Adipocyte (in vitro differentiated cells): Measurements from ENCODE around the gene HIBCH.

Experiments
- DNase-seq: peaks from one replicate; pipeline ENCODE4 v3.0.0-alpha.2; 2015; ENCODE audit warnings: low read depth
- H3K27me3 ChIP-seq: replicated peaks from 2 replicates; pipeline ENCODE4 v1.7.0; 2013; ENCODE audit warnings: mild to moderate bottlenecking, low read length, moderate library complexity; ENCODE audit not compliant: control insufficient read depth, insufficient read depth
- H3K36me3 ChIP-seq: 2 replicates; pipeline ENCODE4 v1.7.0; 2013; ENCODE audit warnings: low read length, mild to moderate bottlenecking, moderate library complexity; ENCODE audit not compliant: control insufficient read depth, insufficient read depth, severe bottlenecking
- H3K4me1 ChIP-seq: 2 replicates; pipeline ENCODE4 v1.7.0; 2013; ENCODE audit warnings: mild to moderate bottlenecking, low read length, moderate library complexity; ENCODE audit not compliant: control insufficient read depth, insufficient read depth
- H3K4me3 ChIP-seq: 2 replicates; pipeline ENCODE4 v1.7.0; 2013; ENCODE audit warnings: mild to moderate bottlenecking, low read length, moderate library complexity
- H3K9ac ChIP-seq: 2 replicates; pipeline ENCODE4 v1.7.0; 2013; ENCODE audit warnings: mild to moderate bottlenecking, low read length, moderate library complexity
- H3K9me3 ChIP-seq: 2 replicates; pipeline ENCODE4 v1.7.0; 2013; ENCODE audit warnings: mild to moderate bottlenecking, low read length, moderate library complexity; ENCODE audit not compliant: control insufficient read depth

Gene HIBCH

DNA sequence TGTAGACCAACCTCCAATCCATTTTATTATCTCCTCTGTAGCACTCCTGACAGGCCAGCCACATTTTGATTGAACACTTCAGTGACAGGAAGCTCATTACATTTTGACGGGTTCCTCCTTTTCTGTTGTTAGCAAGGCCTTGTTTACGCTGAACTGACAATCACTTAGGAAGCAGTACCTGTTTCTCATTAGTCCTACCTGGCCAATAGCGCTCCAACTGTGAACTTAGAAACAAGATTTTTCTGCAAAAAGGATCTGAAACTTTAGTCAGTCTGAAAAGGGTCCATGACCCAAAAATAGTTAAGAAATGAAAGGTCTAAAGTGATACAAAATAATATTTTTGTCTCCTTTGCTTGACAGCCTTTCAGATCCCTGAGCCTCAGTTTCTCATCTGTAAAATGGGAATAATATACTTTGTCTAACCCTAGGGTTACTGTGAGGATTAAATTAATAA, 137.5 kb downstream of the HIBCH start:
- Histone ChIP-seq H3K9me3 (no peaks in the 10 kb centered on the region), H3K4me1 (peaks cover 45% of the 10 kb centered on the region)
- no peak for DNase-seq

DNA sequence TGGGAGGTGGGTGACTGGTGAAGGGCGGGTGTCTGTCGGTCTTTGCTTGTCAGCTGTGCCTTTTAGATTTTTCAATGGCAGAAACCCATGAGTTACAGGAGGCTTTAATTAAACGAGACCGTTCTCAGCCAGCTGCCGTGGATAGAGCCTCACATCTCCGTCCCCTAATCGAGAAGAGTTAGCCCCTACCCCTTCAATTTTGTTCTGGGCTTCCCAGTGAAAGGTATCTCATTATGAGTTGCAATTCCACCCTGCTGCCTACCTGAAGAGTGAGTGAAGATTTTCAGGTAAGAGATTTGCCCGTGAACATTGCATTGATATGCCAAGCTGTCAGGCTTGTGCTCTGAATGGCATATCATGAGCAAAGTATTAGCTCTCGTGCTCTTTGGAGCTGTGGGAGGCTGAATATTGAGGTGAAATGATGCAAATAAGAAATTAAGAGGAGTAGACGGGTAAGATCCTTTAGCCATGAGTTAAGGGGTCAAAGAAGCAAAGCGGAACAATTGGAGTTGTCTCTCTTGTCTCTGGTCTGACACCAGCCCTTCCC, 138.4 kb downstream of the HIBCH start:
- H3K36me3 ChIP-seq: no peaks in the 10 kb centered on the region
- no peak for DNase-seq
- H3K9ac ChIP-seq: peak overlapping the region; percentile 83
- peak overlapping the region; percentile 85 for H3K4me3 ChIP-seq
- no peaks in the 10 kb centered on the region for H3K9me3 ChIP-seq
- peaks cover 40% of the 10 kb centered on the region for H3K4me1 ChIP-seq
- no peaks in the 10 kb centered on the region for H3K27me3 ChIP-seq

More for the DNA sequence above, 137.5 kb downstream of the HIBCH start:
- H3K9ac ChIP-seq: no peak overlapping the region
- H3K36me3 ChIP-seq: no peaks in the 10 kb centered on the region
- H3K27me3 ChIP-seq: no peaks in the 10 kb centered on the region
- H3K4me3 ChIP-seq: peak overlapping the region; percentile 85

DNA sequence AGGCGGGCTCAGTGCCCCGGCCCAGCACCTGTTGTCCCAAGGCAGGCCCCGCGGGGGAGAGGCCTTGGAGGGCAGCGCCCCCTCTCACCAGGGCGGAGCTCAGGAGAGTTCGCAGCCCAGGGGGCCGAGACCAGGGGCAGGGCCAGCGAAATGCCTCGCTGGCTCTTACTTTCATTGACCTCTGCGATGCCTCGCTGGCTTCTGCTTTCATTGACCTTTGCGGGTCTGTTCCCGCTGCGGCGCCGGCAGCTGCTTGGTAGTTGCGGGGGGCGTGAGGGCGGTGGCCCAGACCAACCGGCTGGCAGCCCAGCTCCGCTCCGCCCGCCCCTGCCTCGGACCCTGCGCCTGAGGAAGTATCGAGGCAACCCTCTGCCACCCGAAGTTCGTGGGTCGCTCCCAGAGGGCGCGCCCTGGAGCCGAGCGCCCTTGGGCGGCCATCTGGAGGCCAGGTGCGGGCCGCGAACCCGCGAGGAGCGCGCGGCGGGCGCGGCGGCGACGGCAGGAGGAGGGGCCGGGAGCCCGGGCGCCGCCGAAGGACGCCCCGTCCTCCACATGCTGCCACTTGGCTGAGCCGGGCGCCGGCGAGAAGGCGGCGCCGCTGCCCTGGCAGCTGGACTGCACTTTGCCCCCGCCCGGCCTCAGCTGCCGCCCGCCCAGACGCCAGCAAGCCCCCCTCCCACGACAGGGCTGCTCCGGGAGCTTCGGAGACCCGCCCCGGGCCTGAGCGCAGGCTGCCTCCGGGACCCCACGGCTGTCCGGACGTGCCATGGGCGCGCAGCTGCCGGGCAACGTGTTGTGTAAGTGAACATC, 139.1 kb downstream of the HIBCH start:
- H3K4me3 ChIP-seq: peak overlapping the region; percentile 85
- DNase-seq: peak; percentile 61

GRCh38 chr2:190179754-190180312, 139.8 kb downstream of the HIBCH start:
- no peak for DNase-seq
- Histone ChIP-seq H3K9ac (peak overlapping the region; percentile 83), H3K4me3 (peak overlapping the region; percentile 85), H3K27me3 (no peaks in the 10 kb centered on the region), H3K4me1 (peaks cover 38% of the 10 kb centered on the region), H3K9me3 (no peaks in the 10 kb centered on the region), H3K36me3 (no peaks in the 10 kb centered on the region)

More for the DNA sequence above, 139.1 kb downstream of the HIBCH start:
- H3K9ac ChIP-seq: peak overlapping the region; percentile 83
- H3K36me3 ChIP-seq: no peaks in the 10 kb centered on the region
- H3K4me1 ChIP-seq: peaks cover 38% of the 10 kb centered on the region
- H3K9me3 ChIP-seq: no peaks in the 10 kb centered on the region
- H3K27me3 ChIP-seq: no peaks in the 10 kb centered on the region

DNA sequence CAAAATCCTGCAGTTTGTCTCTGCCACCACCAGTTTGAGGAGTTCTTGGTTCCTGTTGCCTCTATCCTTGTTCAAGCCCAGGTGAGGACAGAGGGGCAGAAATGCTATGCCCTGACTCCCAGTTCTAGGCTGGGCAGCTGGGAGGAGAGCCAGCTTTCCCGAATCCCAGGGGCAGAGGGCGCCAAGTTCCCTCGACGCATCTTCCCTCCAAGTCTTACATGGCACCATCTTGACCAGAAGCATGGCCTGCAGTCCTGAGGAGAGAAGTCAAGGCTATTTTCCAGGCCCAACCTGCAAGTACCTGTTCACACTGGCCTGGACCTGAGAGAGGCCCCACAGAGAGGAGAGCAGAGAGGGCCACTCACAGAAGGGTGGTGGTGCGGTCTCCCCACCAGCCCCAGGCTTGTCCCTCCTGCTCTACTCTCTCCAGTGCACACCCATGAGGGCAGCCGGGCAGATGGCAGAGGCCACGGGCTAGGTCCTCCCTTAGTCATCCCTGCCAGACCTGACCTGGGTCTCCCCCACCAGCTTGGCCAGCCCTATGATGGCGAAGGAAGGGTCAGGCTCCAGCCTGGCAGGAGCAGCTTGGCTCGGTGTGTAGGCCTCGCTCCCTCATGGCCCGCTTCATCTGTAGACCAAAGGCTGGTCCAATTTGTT, 141.4 kb downstream of the HIBCH start:
- no peaks in the 10 kb centered on the region for H3K36me3 ChIP-seq
- no peak for DNase-seq
- no peaks in the 10 kb centered on the region for H3K9me3 ChIP-seq
- peaks cover 24% of the 10 kb centered on the region for H3K4me1 ChIP-seq
- no peak overlapping the region for H3K9ac ChIP-seq
- no peak overlapping the region for H3K4me3 ChIP-seq
- no peaks in the 10 kb centered on the region for H3K27me3 ChIP-seq

DNA sequence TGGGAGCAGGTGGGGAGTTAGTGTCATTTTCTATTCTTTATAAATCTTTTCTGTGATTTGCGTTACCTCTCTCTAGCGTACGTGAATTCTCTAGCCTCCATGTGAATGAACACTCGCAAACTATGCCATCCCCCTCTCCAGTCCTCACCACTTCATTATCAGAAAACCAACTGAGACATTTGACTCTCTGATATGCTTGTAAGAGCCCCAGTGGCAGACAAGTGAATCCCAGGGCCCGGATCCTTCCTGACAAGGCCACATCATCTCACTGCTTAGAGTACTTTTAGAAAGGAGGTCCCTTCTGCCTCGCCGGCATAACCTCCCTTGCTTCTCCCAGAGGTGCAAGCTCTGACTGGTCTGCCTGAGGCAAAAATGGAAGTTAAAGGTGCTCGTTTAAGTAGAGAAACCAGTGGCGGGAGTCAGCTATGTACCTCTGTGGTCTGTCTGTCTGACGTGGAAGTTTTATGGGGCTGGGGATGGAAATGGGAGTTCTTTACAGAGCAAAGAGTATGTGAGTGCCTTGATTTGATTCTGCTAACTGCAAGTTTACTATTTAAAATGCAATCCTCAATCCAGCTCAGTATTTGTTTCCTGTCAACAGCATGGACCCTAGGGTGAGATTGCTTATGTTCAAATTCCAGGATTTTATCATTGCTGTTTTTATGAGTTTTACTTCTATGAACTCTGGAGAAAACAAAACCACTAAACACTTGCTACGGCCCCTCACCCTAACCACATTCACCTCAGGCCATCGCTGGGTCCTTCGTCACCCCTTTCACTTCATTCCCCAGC, 142.2 kb downstream of the HIBCH start:
- H3K27me3 ChIP-seq: no peaks in the 10 kb centered on the region
- H3K9ac ChIP-seq: no peak overlapping the region
- DNase-seq: no peak
- no peaks in the 10 kb centered on the region for H3K9me3 ChIP-seq
- peaks cover 21% of the 10 kb centered on the region for H3K4me1 ChIP-seq
- no peak overlapping the region for H3K4me3 ChIP-seq
- H3K36me3 ChIP-seq: no peaks in the 10 kb centered on the region

DNA sequence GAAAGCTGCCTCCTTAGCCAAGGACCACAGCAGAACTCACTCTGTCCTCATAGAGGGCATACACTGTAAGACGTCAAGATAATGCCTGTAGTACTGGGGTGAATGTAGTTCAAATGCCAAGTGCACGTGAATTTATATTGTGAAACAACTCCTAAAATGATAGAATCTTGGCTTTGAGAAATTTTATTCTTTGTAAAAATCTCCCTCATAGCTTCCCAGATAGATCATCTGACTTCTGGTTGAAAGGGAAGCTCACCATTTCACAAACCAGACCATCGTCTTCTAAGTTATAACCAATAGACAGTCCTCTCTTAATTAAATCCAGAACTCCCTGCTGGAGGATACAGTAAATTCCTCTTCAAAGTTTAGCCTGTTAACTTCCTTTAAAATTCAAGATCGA, 146.2 kb downstream of the HIBCH start:
- no peak for DNase-seq
- Histone ChIP-seq H3K4me3 (no peak overlapping the region), H3K36me3 (no peaks in the 10 kb centered on the region), H3K9me3 (no peaks in the 10 kb centered on the region), H3K4me1 (peaks cover 3% of the 10 kb centered on the region), H3K9ac (no peak overlapping the region), H3K27me3 (no peaks in the 10 kb centered on the region)

DNA sequence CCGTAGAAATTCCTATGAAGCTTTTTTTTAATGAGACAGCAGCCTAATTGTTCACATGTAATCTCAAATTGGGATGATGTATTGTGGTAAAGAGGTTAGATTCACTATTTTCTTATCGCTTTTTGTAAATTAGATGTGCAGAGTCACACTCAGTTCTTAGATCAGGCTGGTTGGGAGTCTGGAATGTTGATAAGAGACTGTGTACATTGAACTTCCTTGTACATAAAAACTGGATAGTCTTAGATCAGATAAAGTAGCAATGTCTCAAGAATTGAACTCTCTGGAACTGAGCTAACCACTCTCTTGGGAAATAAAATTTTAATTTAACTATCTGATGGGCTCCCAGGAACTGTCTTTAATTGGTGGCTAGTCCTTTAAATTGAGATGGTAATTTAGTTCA, 149.0 kb downstream of the HIBCH start:
- H3K9ac ChIP-seq: no peak overlapping the region
- no peak overlapping the region for H3K4me3 ChIP-seq
- H3K36me3 ChIP-seq: no peaks in the 10 kb centered on the region
- no peaks in the 10 kb centered on the region for H3K27me3 ChIP-seq
- no peaks in the 10 kb centered on the region for H3K9me3 ChIP-seq
- DNase-seq: no peak
- peaks cover 3% of the 10 kb centered on the region for H3K4me1 ChIP-seq

DNA sequence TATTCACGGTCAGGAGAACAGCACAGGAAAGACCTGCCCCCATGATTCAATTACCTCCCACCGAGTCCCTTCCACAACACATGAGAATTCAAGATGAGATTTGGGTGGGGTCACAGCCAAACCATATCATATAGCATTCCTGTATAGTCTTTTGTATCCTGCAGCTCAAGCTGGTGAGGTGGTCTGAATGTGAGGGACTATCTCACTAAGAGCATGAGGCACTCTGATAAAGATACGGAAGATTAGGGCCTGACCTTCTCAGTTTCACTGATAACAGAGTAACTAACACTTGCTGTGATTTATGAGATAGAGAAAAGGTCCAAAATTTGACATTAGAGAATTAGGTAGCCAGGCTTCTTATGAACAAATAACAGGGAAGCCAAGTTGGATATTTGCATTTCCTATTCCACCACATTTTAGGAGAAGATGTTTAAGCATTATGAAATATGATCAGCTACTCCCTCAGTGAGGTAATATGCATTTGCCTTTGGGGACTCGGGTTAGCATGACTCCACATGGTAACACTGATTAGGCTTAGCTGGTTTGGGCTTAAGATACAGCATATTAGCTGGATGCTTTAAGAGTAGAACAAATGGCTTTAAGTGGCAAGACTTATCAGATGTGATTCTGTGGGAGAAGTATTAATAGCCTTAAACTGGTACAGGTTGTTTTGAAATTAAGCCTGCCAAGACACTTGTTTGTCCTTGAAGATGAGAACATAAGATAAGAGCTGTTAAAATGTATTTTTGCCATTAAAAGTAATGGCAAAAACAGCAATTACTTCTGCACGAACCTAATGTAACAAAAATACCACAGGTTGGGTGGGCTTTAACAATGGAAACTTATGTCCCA, 150.2 kb downstream of the HIBCH start:
- Histone ChIP-seq H3K36me3 (no peaks in the 10 kb centered on the region), H3K9ac (no peak overlapping the region), H3K4me3 (no peak overlapping the region), H3K4me1 (peaks cover 3% of the 10 kb centered on the region), H3K9me3 (peaks cover 5% of the 10 kb centered on the region), H3K27me3 (no peaks in the 10 kb centered on the region)
- no peak for DNase-seq

- DNase-seq: no peak
- Histone ChIP-seq H3K4me3 (no peak overlapping the region), H3K9me3 (peaks cover 5% of the 10 kb centered on the region), H3K4me1 (no peaks in the 10 kb centered on the region), H3K36me3 (no peaks in the 10 kb centered on the region), H3K9ac (no peak overlapping the region), H3K27me3 (no peaks in the 10 kb centered on the region)
Observed at GRCh38 chr2:190167702-190168101, 151.9 kb downstream of the HIBCH start.
